H1 (cell line): ENCODE measurements around the gene CD247. TPM values are rescaled to one million over a fixed set of nuclear protein-coding genes. Genes with fewer than 3 reads are reported as not detected.

ENCODE experiments used
- CTCF ChIA-PET: fragments of 300-600 bp; sonication (Branson Sonifier 250); formaldehyde crosslinking; loops from one replicate; lab custom pipeline; 2021; ENCODE audit not compliant: partially characterized antibody; lab: Charles Lee
- POLR2A ChIA-PET: fragments of 300-600 bp; sonication (Branson Sonifier 250); formaldehyde crosslinking; loops from one replicate; lab custom pipeline; 2021; ENCODE audit warnings: inconsistent platforms; ENCODE audit not compliant: partially characterized antibody; lab: Charles Lee
- DNase-seq, 2 experiments: peaks; one replicate each; pipeline versions ENCODE4 v3.0.0 to v3.0.0-alpha.2; 2010 to 2022; ENCODE audit warnings: low spot score in 2 of 2, low read depth in 1 of 2, mixed read lengths in 1 of 2
- FAIRE-seq: peaks from 2 replicates; lab custom pipeline; 2011; peaks lifted over from hg19 to GRCh38; lab: Jason Lieb, UNC
- H2AFZ ChIP-seq: 2 replicates; pipeline ENCODE4 v1.8.1; 2012; ENCODE audit warnings: low read length, inconsistent platforms
- H2AK5ac ChIP-seq: 2 replicates; pipeline ENCODE4 v1.6.1; 2013; ENCODE audit warnings: low read depth, low read length
- H2BK120ac ChIP-seq: replicated peaks from 2 replicates; pipeline ENCODE3; 2013; ENCODE audit warnings: low read depth, low read length, inconsistent platforms
- H2BK12ac ChIP-seq: 2 replicates; pipeline ENCODE4 v1.6.1; 2013; ENCODE audit warnings: low read depth, low read length
- H2BK15ac ChIP-seq: 2 replicates; pipeline ENCODE4 v1.6.1; 2013; ENCODE audit warnings: low read length
- H2BK20ac ChIP-seq: 2 replicates; pipeline ENCODE4 v1.6.1; 2013; ENCODE audit warnings: low read length
- H2BK5ac ChIP-seq: 2 replicates; pipeline ENCODE4 v1.6.1; 2013; ENCODE audit warnings: low read depth, low read length
- H3K14ac ChIP-seq: 2 replicates; pipeline ENCODE4 v1.6.1; 2013; ENCODE audit warnings: inconsistent platforms; ENCODE audit not compliant: insufficient read length
- H3K18ac ChIP-seq: 2 replicates; pipeline ENCODE4 v1.6.1; 2013; ENCODE audit warnings: low read length; ENCODE audit errors: extremely low read depth
- H3K23ac ChIP-seq: 2 replicates; pipeline ENCODE4 v1.6.1; 2013; ENCODE audit warnings: inconsistent platforms; ENCODE audit not compliant: insufficient read length
- H3K23me2 ChIP-seq: 2 replicates; pipeline ENCODE4 v1.6.1; 2013; ENCODE audit warnings: low read depth, low read length
- H3K27ac ChIP-seq: 2 replicates; pipeline ENCODE4 v1.6.1; 2011; ENCODE audit warnings: low read depth, low read length, inconsistent platforms
- H3K27me3 ChIP-seq, 4 experiments: replicated peaks in 1 of 4; 1 replicate in 1 of 4; 2 replicates in 3 of 4; pipeline versions ENCODE4 v1.6.1 to v1.8.1; 2011 to 2013; ENCODE audit warnings: low read length in 3 of 4, mild to moderate bottlenecking in 3 of 4, inconsistent platforms in 2 of 4, mixed read lengths in 2 of 4, moderate library complexity in 1 of 4; ENCODE audit not compliant: control insufficient read depth in 3 of 4, insufficient read depth in 3 of 4; ENCODE audit errors: extremely low read depth in 1 of 4
- H3K36me3 ChIP-seq, 4 experiments: 2 replicates each; pipeline versions ENCODE4 v1.6.1 to v1.8.1; 2011 to 2013; ENCODE audit warnings: mild to moderate bottlenecking in 4 of 4, low read length in 3 of 4, moderate library complexity in 2 of 4, control low read depth in 1 of 4, inconsistent platforms in 1 of 4; ENCODE audit not compliant: insufficient read depth in 4 of 4, control insufficient read depth in 2 of 4
- H3K4ac ChIP-seq: replicated peaks from 2 replicates; pipeline ENCODE3; 2013; ENCODE audit warnings: low read length, low read depth, mixed read lengths, inconsistent platforms; ENCODE audit not compliant: insufficient read length
- H3K4me1 ChIP-seq, 4 experiments: replicated peaks in 1 of 4; 1 replicate in 1 of 4; 2 replicates in 3 of 4; pipeline versions ENCODE4 v1.6.1 to v1.8.1; 2011 to 2013; ENCODE audit warnings: low read length in 3 of 4, inconsistent platforms in 2 of 4, mixed read lengths in 1 of 4; ENCODE audit not compliant: insufficient read depth in 4 of 4, control insufficient read depth in 3 of 4
- H3K4me2 ChIP-seq, 2 experiments: 2 replicates each; pipeline versions ENCODE4 v1.6.1 to v1.8.1; 2011 to 2013; ENCODE audit warnings: low read depth in 2 of 2, low read length in 2 of 2, control low read depth in 1 of 2, inconsistent platforms in 1 of 2, mild to moderate bottlenecking in 1 of 2; ENCODE audit not compliant: insufficient read depth in 1 of 2
- H3K4me3 ChIP-seq, 4 experiments: fragments of 200-600, 300-600 bp in 1 of 4; sonication (generic), shearing (Covaris generic), sonication (Bioruptor Twin) in 1 of 4; 2 replicates each; pipeline versions ENCODE4 v1.5.1 to v1.8.1; 2011 to 2016; ENCODE audit warnings: low read length in 4 of 4, low read depth in 3 of 4, control low read depth in 2 of 4, inconsistent platforms in 2 of 4, mild to moderate bottlenecking in 2 of 4, mixed read lengths in 1 of 4, moderate library complexity in 1 of 4; ENCODE audit not compliant: insufficient read depth in 2 of 4; ENCODE audit errors: extremely low read depth in 1 of 4
- H3K56ac ChIP-seq: replicated peaks from 2 replicates; pipeline ENCODE3; 2013; ENCODE audit warnings: low read depth, mild to moderate bottlenecking, mixed read lengths, low read length, inconsistent platforms; ENCODE audit not compliant: insufficient read length
- H3K79me1 ChIP-seq: 2 replicates; pipeline ENCODE4 v1.6.1; 2013; ENCODE audit warnings: low read depth, low read length, control low read depth
- H3K79me2 ChIP-seq, 2 experiments: 2 replicates each; pipeline versions ENCODE4 v1.6.1 to v1.8.1; 2012 to 2013; ENCODE audit warnings: low read length in 2 of 2, mild to moderate bottlenecking in 2 of 2, inconsistent platforms in 1 of 2; ENCODE audit not compliant: insufficient read depth in 2 of 2, control insufficient read depth in 1 of 2
- H3K9ac ChIP-seq, 4 experiments: replicated peaks in 1 of 4; 1 replicate in 1 of 4; 2 replicates in 3 of 4; pipeline versions ENCODE4 v1.6.1 to v1.8.1; 2011 to 2013; ENCODE audit warnings: low read depth in 3 of 4, low read length in 3 of 4, control low read depth in 2 of 4, mild to moderate bottlenecking in 2 of 4, moderate library complexity in 2 of 4, inconsistent platforms in 1 of 4; ENCODE audit errors: extremely low read depth in 1 of 4
- H3K9me3 ChIP-seq, 2 experiments: 2 replicates each; pipeline versions ENCODE4 v1.6.1 to v1.8.1; 2012 to 2013; ENCODE audit warnings: mild to moderate bottlenecking in 2 of 2, moderate library complexity in 2 of 2, control low read depth in 1 of 2, inconsistent platforms in 1 of 2, low read depth in 1 of 2, low read length in 1 of 2, mixed read lengths in 1 of 2; ENCODE audit not compliant: insufficient read depth in 2 of 2
- H4K20me1 ChIP-seq, 2 experiments: replicated peaks in 1 of 2; 2 replicates each; pipeline versions ENCODE3 to v1.8.1; 2011 to 2013; ENCODE audit warnings: inconsistent platforms in 2 of 2, low read length in 2 of 2, mild to moderate bottlenecking in 1 of 2; ENCODE audit not compliant: insufficient read depth in 2 of 2, control insufficient read depth in 1 of 2
- H4K5ac ChIP-seq: 2 replicates; pipeline ENCODE4 v1.6.1; 2013; ENCODE audit warnings: low read length, low read depth, mixed read lengths, inconsistent platforms; ENCODE audit not compliant: insufficient read length
- H4K8ac ChIP-seq: 2 replicates; pipeline ENCODE4 v1.8.0; 2013; ENCODE audit warnings: mild to moderate bottlenecking, moderate library complexity, low read length, inconsistent platforms; ENCODE audit not compliant: insufficient read depth; ENCODE audit errors: extremely low read depth
- H4K91ac ChIP-seq: replicated peaks from 2 replicates; pipeline ENCODE3; 2013; ENCODE audit warnings: low read length, mixed read lengths, inconsistent platforms; ENCODE audit not compliant: insufficient read length
- BACH1 ChIP-seq: IDR thresholded peaks from 2 replicates; pipeline ENCODE4 v1.6.1; 2012; ENCODE audit warnings: low read length, improper control_type of control experiment
- CBX8 ChIP-seq: fragments of 300-800, 300-1000 bp; sonication (generic); IDR thresholded peaks from 2 replicates; pipeline ENCODE4 v1.7.1; 2016; ENCODE audit warnings: low read depth, low read length, borderline replicate concordance
- CHD2 ChIP-seq: IDR thresholded peaks from 2 replicates; pipeline ENCODE4 v1.6.1; 2012; ENCODE audit warnings: low read length, improper control_type of control experiment
- EP300 ChIP-seq, 2 experiments: IDR thresholded peaks; 1 replicate in 1 of 2; 2 replicates in 1 of 2; pipeline ENCODE4 v1.6.1; 2011 to 2012; ENCODE audit warnings: low read depth in 2 of 2, low read length in 2 of 2, mild to moderate bottlenecking in 2 of 2, borderline replicate concordance in 1 of 2, inconsistent platforms in 1 of 2, moderate library complexity in 1 of 2
- NRF1 ChIP-seq: IDR thresholded peaks from 2 replicates; pipeline ENCODE4 v1.6.1; 2011; ENCODE audit warnings: mild to moderate bottlenecking, low read depth, low read length, improper control_type of control experiment
- POLR2AphosphoS5 ChIP-seq: IDR thresholded peaks from 2 replicates; pipeline ENCODE4 v1.6.1; 2011; ENCODE audit warnings: low read depth, low read length
- RBBP5 ChIP-seq: IDR thresholded peaks from 2 replicates; pipeline ENCODE4 v1.7.1; 2012; ENCODE audit warnings: low read depth, mild to moderate bottlenecking, inconsistent platforms, low read length, moderate library complexity, borderline replicate concordance
- SIX5 ChIP-seq: IDR thresholded peaks from 2 replicates; pipeline ENCODE4 v1.6.1; 2011; ENCODE audit warnings: mild to moderate bottlenecking, low read depth, low read length
- SP4 ChIP-seq: IDR thresholded peaks from 2 replicates; pipeline ENCODE4 v1.6.1; 2012; ENCODE audit warnings: low read length, inconsistent platforms
- SUZ12 ChIP-seq: fragments of 200-600 bp; sonication (generic); IDR thresholded peaks from 2 replicates; pipeline ENCODE4 v1.6.1; 2012; ENCODE audit warnings: mild to moderate bottlenecking, inconsistent platforms, low read length, moderate library complexity, mixed read lengths
- TAF1 ChIP-seq: IDR thresholded peaks from 2 replicates; pipeline ENCODE4 v1.6.1; 2011; ENCODE audit warnings: mild to moderate bottlenecking, low read depth, low read length
- TEAD4 ChIP-seq: IDR thresholded peaks from 2 replicates; pipeline ENCODE4 v1.6.1; 2012; ENCODE audit warnings: low read depth, low read length, inconsistent platforms, mixed read lengths
- WGBS, 2 experiments: shearing (Covaris generic) in 1 of 2; methylation state at CpG; one replicate each; pipeline versions ENCODE4 v1.1.6 to v1.1.7; 2013 to 2015; ENCODE audit warnings: low lambda C conversion rate in 2 of 2, mixed read lengths in 2 of 2, inconsistent platforms in 1 of 2, low coverage in 1 of 2, missing lambda C conversion rate in 1 of 2; ENCODE audit not compliant: insufficient replicate concordance in 2 of 2, insufficient coverage in 1 of 2, insufficient read length in 1 of 2; ENCODE audit errors: extremely low coverage in 1 of 2, missing lambda C conversion rate in 1 of 2; 5-methylcytosine and 5-hydroxymethylcytosine counted together
- polyA plus RNA-seq, 7 experiments: library from polyadenylated mRNA; depleted of rRNA in 3 of 7; stranded (reverse) in 5 of 7; unstranded in 2 of 7; fragments of >200 nt in 5 of 7; fragments of 200-250 nt in 2 of 7; gene quantifications; 1 replicate in 5 of 7; 2 replicates in 1 of 7; 4 replicates in 1 of 7; pipeline versions ENCODE4 v1.2.1 to v1.2.3, GENCODE V29; 2011 to 2013; ENCODE audit warnings: missing spikeins in 2 of 7, mixed read lengths in 2 of 7
- total RNA-seq: library from RNA; stranded (reverse); fragmentation: NEBNext Ultra II Directional; extraction: Animal tissue kit (Norgen Biotek cat#: 25700); gene quantifications from 2 replicates; pipeline ENCODE4 v1.2.1, GENCODE V29; 2021
- TF ChIP-seq, protein P1 (sequence below): IDR thresholded peaks from 2 replicates; pipeline ENCODE4 v1.6.1; 2011; ENCODE audit warnings: low read length, improper control_type of control experiment

Gene CD247
- total and polyA plus RNA-seq, 2 of the 8 experiments (the other 6 are each of a cell fraction or from before 2014, with no cell fraction given): 2.0 to 2.2 TPM

- Histone ChIP-seq H2BK20ac (no peak overlapping the region), H3K4me1 (peaks cover 1 to 11% (median 6%) of the 10 kb centered on the region in 4 experiments; a peak in 5 of 7 replicates)
These were observed 52.6 kb downstream of the CD247 start for GRCh38 chr1:167465743-167466142.

More at GRCh38 chr1:167465743-167466142, 52.6 kb downstream of the CD247 start:
- Histone ChIP-seq H4K91ac (no peak overlapping the region), H4K20me1 (no peaks in the 10 kb centered on the region), H3K4ac (no peak overlapping the region), H3K56ac (no peak overlapping the region), H3K79me1 (no peaks in the 10 kb centered on the region), H3K23me2 (no peaks in the 10 kb centered on the region), H3K4me2 (no peak overlapping the region), H2AK5ac (no peak overlapping the region), H3K18ac (no peak overlapping the region), H2BK12ac (no peak overlapping the region), H3K23ac (no peak overlapping the region), H3K27me3 (no peaks in the 10 kb centered on the region), H3K9ac (no peak overlapping the region), H2BK120ac (no peak overlapping the region), H2BK5ac (no peak overlapping the region), H3K9me3 (no peaks in the 10 kb centered on the region), H3K79me2 (no peaks in the 10 kb centered on the region), H2BK15ac (no peak overlapping the region), H4K5ac (no peak overlapping the region), H3K27ac (no peak overlapping the region), H4K8ac (no peak overlapping the region), H3K36me3 (no peaks in the 10 kb centered on the region)
- DNase-seq (no peak), FAIRE-seq (no peak)
- POLR2A ChIA-PET: interaction anchor here (2.4 kb wide), 1 partner anchor 10 kb away, joined by 8 read pairs; no protein-coding TSS in a partner anchor
- CTCF ChIA-PET: interaction anchor here (0.6 to 7.9 kb wide), 7 partner anchors 11 to 222 kb away, joined by 3 to 54 read pairs (median 6); no protein-coding TSS in a partner anchor
- WGBS, 2 experiments: 70% methylated on average over 1 of the region's 1 CpG; no CpG with 5 or more reads in 1 of the 2 experiments
- TF ChIP-seq CHD2 (no peak), CBX8 (no peak), RBBP5 (no peak), TAF1 (no peak), NRF1 (no peak), POLR2AphosphoS5 (no peak), EP300 (IDR thresholded peaks at IDR 0.05; ENCODE audit: borderline replicate concordance in 1 of 2, low read depth in 2 of 2, low read length in 2 of 2) (no peak), SP4 (no peak), SUZ12 (no peak), TEAD4 (no peak), SIX5 (no peak), BACH1 (no peak)
- TF ChIP-seq, protein P1, sequence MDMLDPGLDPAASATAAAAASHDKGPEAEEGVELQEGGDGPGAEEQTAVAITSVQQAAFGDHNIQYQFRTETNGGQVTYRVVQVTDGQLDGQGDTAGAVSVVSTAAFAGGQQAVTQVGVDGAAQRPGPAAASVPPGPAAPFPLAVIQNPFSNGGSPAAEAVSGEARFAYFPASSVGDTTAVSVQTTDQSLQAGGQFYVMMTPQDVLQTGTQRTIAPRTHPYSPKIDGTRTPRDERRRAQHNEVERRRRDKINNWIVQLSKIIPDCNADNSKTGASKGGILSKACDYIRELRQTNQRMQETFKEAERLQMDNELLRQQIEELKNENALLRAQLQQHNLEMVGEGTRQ: no peak
- TF ChIP-seq, all 59 proteins: peak for 0
- no peak overlapping the region for H3K4me3 ChIP-seq
- no peak overlapping the region for H3K14ac ChIP-seq
- H2AFZ ChIP-seq: no peak overlapping the region
